SK-N-SH treated with all-trans-retinoic acid at 6 μM for 48 hours (cell line): ENCODE measurements around the gene ZGPAT.

ENCODE experiments used
- ATAC-seq: fragments of 200-7000 bp; cut with Tn5 transposase; 3 replicates; pipeline ENCODE4 v1.9.1; 2020; ENCODE audit warnings: mild to moderate bottlenecking, moderate library complexity
- ARNTL ChIP-seq: fragments of 450-650 bp; formaldehyde crosslinking; IDR thresholded peaks from 2 replicates; pipeline ENCODE4 v1.5.0; 2020; ENCODE audit warnings: low read depth, mild to moderate bottlenecking, moderate library complexity, borderline replicate concordance
- BACH2 ChIP-seq: fragments of 250-450 bp; sonication (Bioruptor Pico); IDR thresholded peaks from 2 replicates; pipeline ENCODE4 v1.9.0; 2021; ENCODE audit warnings: mild to moderate bottlenecking, borderline replicate concordance
- CSDC2 ChIP-seq: fragments of 250-450 bp; sonication (Bioruptor Pico); IDR thresholded peaks from 2 replicates; pipeline ENCODE4 v1.5.0; 2020; ENCODE audit warnings: mild to moderate bottlenecking, moderate library complexity
- ESRRG ChIP-seq: fragments of 250-450 bp; sonication (Bioruptor Pico); IDR thresholded peaks from 2 replicates; pipeline ENCODE4 v1.6.1; 2021; ENCODE audit warnings: mild to moderate bottlenecking
- GLIS3 ChIP-seq: fragments of 250-450 bp; sonication (Bioruptor Pico); IDR thresholded peaks from 2 replicates; pipeline ENCODE4 v1.5.0; 2020; ENCODE audit warnings: mild to moderate bottlenecking, moderate library complexity
- OSR1 ChIP-seq: fragments of 250-450 bp; sonication (Bioruptor Pico); IDR thresholded peaks from 2 replicates; pipeline ENCODE4 v1.8.0; 2022; ENCODE audit warnings: moderate library complexity, mild to moderate bottlenecking, inconsistent platforms
- RARB ChIP-seq: fragments of 250-450 bp; sonication (Bioruptor Pico); IDR thresholded peaks from 2 replicates; pipeline ENCODE4 v1.8.0; 2021; ENCODE audit warnings: mild to moderate bottlenecking, moderate library complexity
- SNAI2 ChIP-seq: fragments of 250-450 bp; sonication (Bioruptor Pico); IDR thresholded peaks from 2 replicates; pipeline ENCODE4 v1.5.0; 2020; ENCODE audit warnings: mild to moderate bottlenecking, moderate library complexity
- TCF4 ChIP-seq: fragments of 250-450 bp; sonication (Bioruptor Pico); IDR thresholded peaks from 2 replicates; pipeline ENCODE4 v1.8.0; 2021; ENCODE audit warnings: mild to moderate bottlenecking, moderate library complexity, borderline replicate concordance
- TOX ChIP-seq: fragments of 250-450 bp; sonication (Bioruptor Pico); IDR thresholded peaks from 2 replicates; pipeline ENCODE4 v1.8.0; 2021; ENCODE audit warnings: mild to moderate bottlenecking, moderate library complexity, borderline replicate concordance
- ZC3H10 ChIP-seq: fragments of 250-450 bp; sonication (Bioruptor Pico); IDR thresholded peaks from 2 replicates; pipeline ENCODE4 v1.5.1; 2021; ENCODE audit warnings: mild to moderate bottlenecking, moderate library complexity
- ZFP3 ChIP-seq: fragments of 250-450 bp; sonication (Bioruptor Pico); IDR thresholded peaks from 2 replicates; pipeline ENCODE4 v1.5.0; 2020; ENCODE audit warnings: mild to moderate bottlenecking, moderate library complexity
- ZFP30 ChIP-seq: fragments of 450-650 bp; formaldehyde crosslinking; IDR thresholded peaks from 2 replicates; pipeline ENCODE4 v1.5.0; 2022; ENCODE audit warnings: mild to moderate bottlenecking, moderate library complexity
- ZNF8 ChIP-seq: fragments of 450-650 bp; formaldehyde crosslinking; IDR thresholded peaks from 2 replicates; pipeline ENCODE4 v1.5.0; 2020; ENCODE audit warnings: mild to moderate bottlenecking, moderate library complexity
- TF ChIP-seq, protein P1 (sequence below): fragments of 250-450 bp; sonication (Bioruptor Pico); IDR thresholded peaks from 2 replicates; pipeline ENCODE4 v1.8.0; 2020; ENCODE audit warnings: mild to moderate bottlenecking, moderate library complexity, borderline replicate concordance
- TF ChIP-seq, protein P2 (sequence below): fragments of 250-450 bp; sonication (Bioruptor Pico); IDR thresholded peaks from 2 replicates; pipeline ENCODE4 v1.5.1; 2021; ENCODE audit warnings: mild to moderate bottlenecking, moderate library complexity
- TF ChIP-seq, protein P3 (sequence below): fragments of 250-450 bp; sonication (Bioruptor Pico); IDR thresholded peaks from 2 replicates; pipeline ENCODE4 v1.5.1; 2020; ENCODE audit warnings: low read depth, mild to moderate bottlenecking, moderate library complexity
- TF ChIP-seq, protein P4 (sequence below): fragments of 250-450 bp; sonication (Bioruptor Pico); IDR thresholded peaks from 2 replicates; pipeline ENCODE4 v1.5.0; 2020; ENCODE audit warnings: mild to moderate bottlenecking, moderate library complexity
- TF ChIP-seq, protein P5 (sequence below): fragments of 250-450 bp; sonication (Bioruptor Pico); IDR thresholded peaks from 2 replicates; pipeline ENCODE4 v1.8.0; 2021; ENCODE audit warnings: low read depth, mild to moderate bottlenecking, moderate library complexity, borderline replicate concordance

ZGPAT gene

DNA sequence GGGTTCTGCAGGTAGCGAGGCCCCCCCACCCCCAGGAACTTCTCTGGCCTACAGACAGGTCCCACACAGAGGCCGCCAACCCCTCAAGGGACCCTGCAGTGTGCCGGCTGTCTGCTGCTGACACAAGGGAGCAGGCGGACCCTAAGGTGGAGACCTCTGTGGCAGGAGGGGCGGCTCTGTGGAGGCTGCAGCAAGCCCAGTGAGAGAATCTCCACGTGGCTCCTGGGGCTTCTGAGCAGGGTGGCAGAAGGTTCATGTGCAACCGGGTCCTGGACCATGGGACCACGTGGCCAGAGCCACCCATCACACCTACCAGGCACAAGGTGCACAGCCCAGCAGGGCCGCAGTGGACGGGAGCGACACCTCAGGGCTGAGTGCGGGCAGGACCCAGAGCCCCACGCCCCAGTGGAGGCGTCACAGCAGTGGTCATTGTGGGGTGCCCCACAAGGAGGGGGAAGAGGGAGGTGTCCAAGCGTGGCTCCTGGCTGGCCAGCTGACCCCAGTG is 4.3 kb upstream of the ZGPAT start:
- TF ChIP-seq, protein P1, sequence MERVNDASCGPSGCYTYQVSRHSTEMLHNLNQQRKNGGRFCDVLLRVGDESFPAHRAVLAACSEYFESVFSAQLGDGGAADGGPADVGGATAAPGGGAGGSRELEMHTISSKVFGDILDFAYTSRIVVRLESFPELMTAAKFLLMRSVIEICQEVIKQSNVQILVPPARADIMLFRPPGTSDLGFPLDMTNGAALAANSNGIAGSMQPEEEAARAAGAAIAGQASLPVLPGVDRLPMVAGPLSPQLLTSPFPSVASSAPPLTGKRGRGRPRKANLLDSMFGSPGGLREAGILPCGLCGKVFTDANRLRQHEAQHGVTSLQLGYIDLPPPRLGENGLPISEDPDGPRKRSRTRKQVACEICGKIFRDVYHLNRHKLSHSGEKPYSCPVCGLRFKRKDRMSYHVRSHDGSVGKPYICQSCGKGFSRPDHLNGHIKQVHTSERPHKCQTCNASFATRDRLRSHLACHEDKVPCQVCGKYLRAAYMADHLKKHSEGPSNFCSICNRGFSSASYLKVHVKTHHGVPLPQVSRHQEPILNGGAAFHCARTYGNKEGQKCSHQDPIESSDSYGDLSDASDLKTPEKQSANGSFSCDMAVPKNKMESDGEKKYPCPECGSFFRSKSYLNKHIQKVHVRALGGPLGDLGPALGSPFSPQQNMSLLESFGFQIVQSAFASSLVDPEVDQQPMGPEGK (CRISPR knock-in tag): no peak
- no peak for TF ChIP-seq OSR1 (CRISPR knock-in tag)
- TF ChIP-seq ESRRG (CRISPR knock-in tag): no peak
- TF ChIP-seq ARNTL (CRISPR knock-in tag): no peak
- TF ChIP-seq, protein P2, sequence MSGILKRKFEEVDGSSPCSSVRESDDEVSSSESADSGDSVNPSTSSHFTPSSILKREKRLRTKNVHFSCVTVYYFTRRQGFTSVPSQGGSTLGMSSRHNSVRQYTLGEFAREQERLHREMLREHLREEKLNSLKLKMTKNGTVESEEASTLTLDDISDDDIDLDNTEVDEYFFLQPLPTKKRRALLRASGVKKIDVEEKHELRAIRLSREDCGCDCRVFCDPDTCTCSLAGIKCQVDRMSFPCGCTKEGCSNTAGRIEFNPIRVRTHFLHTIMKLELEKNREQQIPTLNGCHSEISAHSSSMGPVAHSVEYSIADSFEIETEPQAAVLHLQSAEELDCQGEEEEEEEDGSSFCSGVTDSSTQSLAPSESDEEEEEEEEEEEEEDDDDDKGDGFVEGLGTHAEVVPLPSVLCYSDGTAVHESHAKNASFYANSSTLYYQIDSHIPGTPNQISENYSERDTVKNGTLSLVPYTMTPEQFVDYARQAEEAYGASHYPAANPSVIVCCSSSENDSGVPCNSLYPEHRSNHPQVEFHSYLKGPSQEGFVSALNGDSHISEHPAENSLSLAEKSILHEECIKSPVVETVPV (CRISPR knock-in tag): no peak
- TF ChIP-seq ZFP30 (CRISPR knock-in tag): no peak
- TF ChIP-seq, protein P3, sequence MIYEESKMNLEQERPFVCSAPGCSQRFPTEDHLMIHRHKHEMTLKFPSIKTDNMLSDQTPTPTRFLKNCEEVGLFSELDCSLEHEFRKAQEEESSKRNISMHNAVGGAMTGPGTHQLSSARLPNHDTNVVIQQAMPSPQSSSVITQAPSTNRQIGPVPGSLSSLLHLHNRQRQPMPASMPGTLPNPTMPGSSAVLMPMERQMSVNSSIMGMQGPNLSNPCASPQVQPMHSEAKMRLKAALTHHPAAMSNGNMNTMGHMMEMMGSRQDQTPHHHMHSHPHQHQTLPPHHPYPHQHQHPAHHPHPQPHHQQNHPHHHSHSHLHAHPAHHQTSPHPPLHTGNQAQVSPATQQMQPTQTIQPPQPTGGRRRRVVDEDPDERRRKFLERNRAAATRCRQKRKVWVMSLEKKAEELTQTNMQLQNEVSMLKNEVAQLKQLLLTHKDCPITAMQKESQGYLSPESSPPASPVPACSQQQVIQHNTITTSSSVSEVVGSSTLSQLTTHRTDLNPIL (CRISPR knock-in tag): no peak
- no peak for TF ChIP-seq BACH2
- no peak for TF ChIP-seq ZNF8 (CRISPR knock-in tag)
- TF ChIP-seq, protein P4, sequence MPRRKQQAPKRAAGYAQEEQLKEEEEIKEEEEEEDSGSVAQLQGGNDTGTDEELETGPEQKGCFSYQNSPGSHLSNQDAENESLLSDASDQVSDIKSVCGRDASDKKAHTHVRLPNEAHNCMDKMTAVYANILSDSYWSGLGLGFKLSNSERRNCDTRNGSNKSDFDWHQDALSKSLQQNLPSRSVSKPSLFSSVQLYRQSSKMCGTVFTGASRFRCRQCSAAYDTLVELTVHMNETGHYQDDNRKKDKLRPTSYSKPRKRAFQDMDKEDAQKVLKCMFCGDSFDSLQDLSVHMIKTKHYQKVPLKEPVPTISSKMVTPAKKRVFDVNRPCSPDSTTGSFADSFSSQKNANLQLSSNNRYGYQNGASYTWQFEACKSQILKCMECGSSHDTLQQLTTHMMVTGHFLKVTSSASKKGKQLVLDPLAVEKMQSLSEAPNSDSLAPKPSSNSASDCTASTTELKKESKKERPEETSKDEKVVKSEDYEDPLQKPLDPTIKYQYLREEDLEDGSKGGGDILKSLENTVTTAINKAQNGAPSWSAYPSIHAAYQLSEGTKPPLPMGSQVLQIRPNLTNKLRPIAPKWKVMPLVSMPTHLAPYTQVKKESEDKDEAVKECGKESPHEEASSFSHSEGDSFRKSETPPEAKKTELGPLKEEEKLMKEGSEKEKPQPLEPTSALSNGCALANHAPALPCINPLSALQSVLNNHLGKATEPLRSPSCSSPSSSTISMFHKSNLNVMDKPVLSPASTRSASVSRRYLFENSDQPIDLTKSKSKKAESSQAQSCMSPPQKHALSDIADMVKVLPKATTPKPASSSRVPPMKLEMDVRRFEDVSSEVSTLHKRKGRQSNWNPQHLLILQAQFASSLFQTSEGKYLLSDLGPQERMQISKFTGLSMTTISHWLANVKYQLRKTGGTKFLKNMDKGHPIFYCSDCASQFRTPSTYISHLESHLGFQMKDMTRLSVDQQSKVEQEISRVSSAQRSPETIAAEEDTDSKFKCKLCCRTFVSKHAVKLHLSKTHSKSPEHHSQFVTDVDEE (CRISPR knock-in tag): no peak
- TF ChIP-seq, protein P5, sequence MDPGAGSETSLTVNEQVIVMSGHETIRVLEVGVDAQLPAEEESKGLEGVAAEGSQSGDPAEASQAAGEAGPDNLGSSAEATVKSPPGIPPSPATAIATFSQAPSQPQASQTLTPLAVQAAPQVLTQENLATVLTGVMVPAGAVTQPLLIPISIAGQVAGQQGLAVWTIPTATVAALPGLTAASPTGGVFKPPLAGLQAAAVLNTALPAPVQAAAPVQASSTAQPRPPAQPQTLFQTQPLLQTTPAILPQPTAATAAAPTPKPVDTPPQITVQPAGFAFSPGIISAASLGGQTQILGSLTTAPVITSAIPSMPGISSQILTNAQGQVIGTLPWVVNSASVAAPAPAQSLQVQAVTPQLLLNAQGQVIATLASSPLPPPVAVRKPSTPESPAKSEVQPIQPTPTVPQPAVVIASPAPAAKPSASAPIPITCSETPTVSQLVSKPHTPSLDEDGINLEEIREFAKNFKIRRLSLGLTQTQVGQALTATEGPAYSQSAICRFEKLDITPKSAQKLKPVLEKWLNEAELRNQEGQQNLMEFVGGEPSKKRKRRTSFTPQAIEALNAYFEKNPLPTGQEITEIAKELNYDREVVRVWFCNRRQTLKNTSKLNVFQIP: no peak
- TF ChIP-seq RARB (CRISPR knock-in tag): no peak
- no peak for ATAC-seq

DNA sequence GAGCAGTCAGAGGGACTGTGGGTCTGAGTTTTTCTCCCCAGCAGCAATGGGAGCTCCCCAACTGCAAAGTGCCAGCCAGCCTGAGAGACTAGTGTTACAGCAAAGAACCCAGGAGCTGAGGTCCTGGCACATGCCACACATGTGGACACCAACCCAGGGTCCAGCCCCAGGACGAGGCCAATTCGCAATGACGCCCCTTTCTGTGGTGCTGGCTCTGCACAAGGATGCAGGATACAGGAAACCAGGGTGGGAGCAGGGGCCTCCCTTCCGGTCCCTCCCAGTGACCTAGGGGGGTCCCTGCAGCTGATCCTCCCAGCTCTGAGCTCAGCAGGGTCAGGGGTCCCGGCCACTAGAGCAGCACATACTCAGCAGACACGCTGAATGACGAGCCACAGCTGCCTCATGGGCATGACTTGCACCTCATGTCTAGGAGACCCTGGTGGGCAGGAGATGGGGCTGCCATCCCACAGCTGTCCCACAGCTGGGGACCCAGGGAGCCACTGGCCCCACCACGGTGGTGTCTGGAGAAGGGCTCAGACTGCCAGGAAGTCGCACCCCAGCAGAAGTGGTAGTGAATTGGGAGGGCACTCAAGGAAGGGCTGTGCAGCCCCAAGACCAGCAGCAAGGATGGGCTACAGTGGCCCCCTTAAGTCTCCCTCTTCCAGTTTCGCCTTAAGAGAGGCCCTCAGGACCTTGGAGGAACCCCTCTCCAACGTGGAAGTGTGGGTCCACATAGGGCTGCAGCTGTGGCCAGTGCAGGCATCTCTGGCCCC is 3.7 kb upstream of the ZGPAT start:
- no peak for ATAC-seq
- TF ChIP-seq, protein P2 (CRISPR knock-in tag): no peak
- TF ChIP-seq ZNF8 (CRISPR knock-in tag) (no peak), ESRRG (CRISPR knock-in tag) (no peak), ARNTL (CRISPR knock-in tag) (no peak)

DNA sequence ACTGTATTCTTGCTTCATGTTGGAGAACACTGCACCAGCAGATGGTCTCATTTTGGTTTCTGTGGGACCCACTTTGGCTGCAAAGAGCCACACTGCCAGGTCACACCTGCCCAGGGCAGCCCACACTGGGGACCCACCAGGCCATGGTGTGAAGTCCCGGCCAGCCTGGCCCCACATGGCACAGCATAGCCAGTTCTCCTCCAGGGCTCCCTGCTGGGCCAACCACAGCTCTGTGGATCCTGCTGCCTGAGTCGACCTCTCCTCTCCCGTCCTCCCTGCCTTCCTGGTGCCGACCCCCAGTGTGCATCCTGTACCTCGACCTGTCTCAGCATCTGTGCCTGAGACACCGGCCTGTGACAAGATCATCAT is 3.1 kb upstream of the ZGPAT start:
- ATAC-seq: no peak
- TF ChIP-seq SNAI2 (CRISPR knock-in tag) (no peak), TCF4 (CRISPR knock-in tag) (no peak), GLIS3 (CRISPR knock-in tag) (no peak), ZFP30 (CRISPR knock-in tag) (no peak), BACH2 (no peak), ZC3H10 (CRISPR knock-in tag) (no peak), CSDC2 (CRISPR knock-in tag) (no peak), ZFP3 (CRISPR knock-in tag) (no peak), TOX (CRISPR knock-in tag) (no peak), ARNTL (CRISPR knock-in tag) (no peak), ZNF8 (CRISPR knock-in tag) (no peak)
- TF ChIP-seq, protein P5: no peak
- TF ChIP-seq, protein P3 (CRISPR knock-in tag): no peak
